ENCODE results near the gene OBSCN. TPM values are rescaled to one million over a fixed set of nuclear protein-coding genes. Genes with fewer than 3 reads are reported as not detected.

Gene OBSCN
- total RNA-seq, 2 experiments from 2014 or later, result 12.3 to 14.4 TPM

- ChIA-PET POLR2A (no interaction called here), CTCF (no interaction called here)
- no peak for DNase-seq
- Mint-ChIP-seq H3K4me1 (ENCODE audit: low read depth) (no peaks in the 10 kb centered on the region), H3K36me3 (ENCODE audit: low read depth) (no peaks in the 10 kb centered on the region), H3K9me3 (ENCODE audit: insufficient read depth) (no peaks in the 10 kb centered on the region), H3K4me3 (no peak overlapping the region), H3K27me3 (ENCODE audit: low read depth) (no peaks in the 10 kb centered on the region), H3K27ac (no peak overlapping the region)
- ATAC-seq, result no peak
These were observed 143.3 kb downstream of the OBSCN start for GRCh38 chr1:228350831-228351781.

GRCh38 chr1:228351850-228352249, 144.0 kb downstream of the OBSCN start:
- Mint-ChIP-seq H3K27ac (no peak overlapping the region), H3K9me3 (ENCODE audit: insufficient read depth) (no peaks in the 10 kb centered on the region), H3K4me1 (ENCODE audit: low read depth) (no peaks in the 10 kb centered on the region), H3K36me3 (ENCODE audit: low read depth) (no peaks in the 10 kb centered on the region), H3K27me3 (ENCODE audit: low read depth) (no peaks in the 10 kb centered on the region), H3K4me3 (no peak overlapping the region)
- ATAC-seq (no peak), DNase-seq (no peak)
- ChIA-PET CTCF (no interaction called here), POLR2A (no interaction called here)

- ATAC-seq (no peak), DNase-seq (no peak)
- Mint-ChIP-seq H3K36me3 (ENCODE audit: low read depth) (no peaks in the 10 kb centered on the region), H3K9me3 (ENCODE audit: insufficient read depth) (no peaks in the 10 kb centered on the region), H3K27me3 (ENCODE audit: low read depth) (no peaks in the 10 kb centered on the region), H3K27ac (no peak overlapping the region), H3K4me3 (no peak overlapping the region), H3K4me1 (ENCODE audit: low read depth) (peaks cover under 1% of the 10 kb centered on the region)
- POLR2A ChIA-PET, result no interaction called here
- CTCF ChIA-PET, result no interaction called here
These were observed 145.0 kb downstream of the OBSCN start for GRCh38 chr1:228352677-228353481.

- no peak overlapping the region for H3K4me3 Mint-ChIP-seq
- no peak for DNase-seq
- CTCF ChIA-PET, result no interaction called here
- POLR2A ChIA-PET, result no interaction called here
- H3K27me3 Mint-ChIP-seq (ENCODE audit: low read depth), result no peaks in the 10 kb centered on the region
- no peak for ATAC-seq
- H3K36me3 Mint-ChIP-seq (ENCODE audit: low read depth), result no peaks in the 10 kb centered on the region
- H3K4me1 Mint-ChIP-seq (ENCODE audit: low read depth), result peaks cover 9% of the 10 kb centered on the region
- no peaks in the 10 kb centered on the region for H3K9me3 Mint-ChIP-seq (ENCODE audit: insufficient read depth)
- H3K27ac Mint-ChIP-seq, result no peak overlapping the region
These were observed 145.9 kb downstream of the OBSCN start for GRCh38 chr1:228353601-228354371.

- H3K4me1 Mint-ChIP-seq (ENCODE audit: low read depth), result peaks cover 10% of the 10 kb centered on the region
- CTCF ChIA-PET, result no interaction called here
- ATAC-seq (no peak), DNase-seq (no peak)
- no peaks in the 10 kb centered on the region for H3K36me3 Mint-ChIP-seq (ENCODE audit: low read depth)
- POLR2A ChIA-PET, result no interaction called here
- no peaks in the 10 kb centered on the region for H3K27me3 Mint-ChIP-seq (ENCODE audit: low read depth)
- no peaks in the 10 kb centered on the region for H3K9me3 Mint-ChIP-seq (ENCODE audit: insufficient read depth)
- H3K27ac Mint-ChIP-seq, result no peak overlapping the region
- no peak overlapping the region for H3K4me3 Mint-ChIP-seq
These were observed 146.8 kb downstream of the OBSCN start for GRCh38 chr1:228354390-228355320.

GRCh38 chr1:228356897-228357680, 149.2 kb downstream of the OBSCN start:
- H3K36me3 Mint-ChIP-seq (ENCODE audit: low read depth), result no peaks in the 10 kb centered on the region
- CTCF ChIA-PET, result no interaction called here
- peaks cover 10% of the 10 kb centered on the region for H3K4me1 Mint-ChIP-seq (ENCODE audit: low read depth)
- no peaks in the 10 kb centered on the region for H3K9me3 Mint-ChIP-seq (ENCODE audit: insufficient read depth)
- H3K27ac Mint-ChIP-seq, result no peak overlapping the region
- no peaks in the 10 kb centered on the region for H3K27me3 Mint-ChIP-seq (ENCODE audit: low read depth)
- DNase-seq (no peak), ATAC-seq (no peak)
- POLR2A ChIA-PET, result no interaction called here
- no peak overlapping the region for H3K4me3 Mint-ChIP-seq

GRCh38 chr1:228358039-228358763, 150.4 kb downstream of the OBSCN start:
- DNase-seq, result no peak

GRCh38 chr1:228358764-228359612, 151.1 kb downstream of the OBSCN start:
- CTCF ChIA-PET, result no interaction called here
- peak overlapping the region; percentile 30 for H3K27ac Mint-ChIP-seq

More at GRCh38 chr1:228358039-228358763, 150.4 kb downstream of the OBSCN start:
- CTCF ChIA-PET, result no interaction called here
- no peaks in the 10 kb centered on the region for H3K9me3 Mint-ChIP-seq (ENCODE audit: insufficient read depth)
- POLR2A ChIA-PET, result interaction anchor here (1.0 kb wide), 1 partner anchor 133 kb away, joined by 4 read pairs; no protein-coding TSS in a partner anchor
- H3K36me3 Mint-ChIP-seq (ENCODE audit: low read depth), result no peaks in the 10 kb centered on the region
- H3K4me3 Mint-ChIP-seq, result no peak overlapping the region
- ATAC-seq, result no peak
- no peaks in the 10 kb centered on the region for H3K27me3 Mint-ChIP-seq (ENCODE audit: low read depth)
- H3K4me1 Mint-ChIP-seq (ENCODE audit: low read depth), result peaks cover 10% of the 10 kb centered on the region
- H3K27ac Mint-ChIP-seq, result peak overlapping the region; percentile 35

GRCh38 chr1:228359613-228360532, 152.0 kb downstream of the OBSCN start:
- DNase-seq, result no peak
- CTCF ChIA-PET, result no interaction called here
- peaks cover 10% of the 10 kb centered on the region for H3K4me1 Mint-ChIP-seq (ENCODE audit: low read depth)
- H3K36me3 Mint-ChIP-seq (ENCODE audit: low read depth), result no peaks in the 10 kb centered on the region
- no peak overlapping the region for H3K4me3 Mint-ChIP-seq
- POLR2A ChIA-PET, result no interaction called here
- ATAC-seq, result no peak
- H3K27ac Mint-ChIP-seq, result no peak overlapping the region
- no peaks in the 10 kb centered on the region for H3K27me3 Mint-ChIP-seq (ENCODE audit: low read depth)
- no peaks in the 10 kb centered on the region for H3K9me3 Mint-ChIP-seq (ENCODE audit: insufficient read depth)

More at GRCh38 chr1:228358764-228359612, 151.1 kb downstream of the OBSCN start:
- Mint-ChIP-seq H3K4me1 (ENCODE audit: low read depth) (peaks cover 10% of the 10 kb centered on the region), H3K36me3 (ENCODE audit: low read depth) (no peaks in the 10 kb centered on the region), H3K27me3 (ENCODE audit: low read depth) (no peaks in the 10 kb centered on the region), H3K4me3 (no peak overlapping the region), H3K9me3 (ENCODE audit: insufficient read depth) (no peaks in the 10 kb centered on the region)
- no peak for ATAC-seq
- POLR2A ChIA-PET, result interaction anchor here (1.0 kb wide), 1 partner anchor 134 kb away, joined by 4 read pairs; no protein-coding TSS in a partner anchor
- no peak for DNase-seq
